Measurements from ENCODE around the gene PCIF1.

PCIF1 gene

DNA sequence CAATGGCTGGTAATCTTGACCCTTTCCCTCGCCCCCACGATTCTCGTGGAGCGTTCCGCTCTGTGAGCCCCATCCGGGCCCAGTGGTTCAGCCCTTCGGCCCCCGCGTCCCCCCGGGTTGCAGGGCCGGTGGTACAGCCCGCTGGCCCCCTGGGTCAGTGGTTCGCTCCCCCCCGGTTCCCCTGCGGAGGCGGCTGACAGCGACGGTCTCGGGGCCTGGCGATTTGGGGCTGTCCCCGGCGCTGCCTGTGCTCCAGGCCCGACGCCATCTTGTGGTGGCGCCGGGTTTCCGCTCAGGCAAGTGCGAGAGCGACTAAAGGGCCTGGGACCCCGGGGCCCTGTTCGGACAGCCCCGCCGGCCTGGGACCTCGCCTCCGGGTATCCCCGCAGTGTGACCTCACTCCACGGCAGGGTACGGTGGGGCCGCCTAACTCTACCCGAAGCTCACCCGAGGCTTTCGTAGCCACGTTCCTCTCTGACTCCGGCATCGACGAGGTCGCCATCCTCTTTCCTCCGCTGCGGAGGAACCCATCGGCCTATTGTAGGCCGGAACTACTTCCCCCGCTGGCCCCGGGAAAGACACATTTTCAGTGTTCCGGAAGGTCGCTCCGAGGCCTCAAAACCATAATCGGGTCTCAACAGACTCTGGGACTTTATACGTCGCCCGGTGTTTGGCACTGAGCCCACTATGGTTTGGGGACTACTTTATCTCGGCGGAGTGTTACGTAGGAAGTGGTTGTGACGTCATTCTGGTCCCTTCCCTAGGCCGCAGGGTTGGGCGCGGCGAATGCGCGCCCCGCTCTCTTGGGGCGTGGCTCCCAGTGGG, 37.4 kb downstream of the PCIF1 start, which contains the start of gene ZNF335 (continued):
- TF ChIP-seq, protein P1, sequence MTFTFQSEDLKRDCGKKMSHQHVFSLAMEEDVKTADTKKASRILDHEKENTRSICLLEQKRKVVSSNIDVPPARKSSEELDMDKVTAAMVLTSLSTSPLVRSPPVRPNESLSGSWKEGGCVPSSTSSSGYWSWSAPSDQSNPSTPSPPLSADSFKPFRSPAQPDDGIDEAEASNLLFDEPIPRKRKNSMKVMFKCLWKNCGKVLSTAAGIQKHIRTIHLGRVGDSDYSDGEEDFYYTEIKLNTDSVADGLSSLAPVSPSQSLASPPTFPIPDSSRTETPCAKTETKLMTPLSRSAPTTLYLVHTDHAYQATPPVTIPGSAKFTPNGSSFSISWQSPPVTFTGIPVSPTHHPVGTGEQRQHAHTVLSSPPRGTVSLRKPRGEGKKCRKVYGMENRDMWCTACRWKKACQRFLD (tag by site-specific recombination; IDR thresholded peaks at IDR 0.05): no peak
- TF ChIP-seq, protein P2, sequence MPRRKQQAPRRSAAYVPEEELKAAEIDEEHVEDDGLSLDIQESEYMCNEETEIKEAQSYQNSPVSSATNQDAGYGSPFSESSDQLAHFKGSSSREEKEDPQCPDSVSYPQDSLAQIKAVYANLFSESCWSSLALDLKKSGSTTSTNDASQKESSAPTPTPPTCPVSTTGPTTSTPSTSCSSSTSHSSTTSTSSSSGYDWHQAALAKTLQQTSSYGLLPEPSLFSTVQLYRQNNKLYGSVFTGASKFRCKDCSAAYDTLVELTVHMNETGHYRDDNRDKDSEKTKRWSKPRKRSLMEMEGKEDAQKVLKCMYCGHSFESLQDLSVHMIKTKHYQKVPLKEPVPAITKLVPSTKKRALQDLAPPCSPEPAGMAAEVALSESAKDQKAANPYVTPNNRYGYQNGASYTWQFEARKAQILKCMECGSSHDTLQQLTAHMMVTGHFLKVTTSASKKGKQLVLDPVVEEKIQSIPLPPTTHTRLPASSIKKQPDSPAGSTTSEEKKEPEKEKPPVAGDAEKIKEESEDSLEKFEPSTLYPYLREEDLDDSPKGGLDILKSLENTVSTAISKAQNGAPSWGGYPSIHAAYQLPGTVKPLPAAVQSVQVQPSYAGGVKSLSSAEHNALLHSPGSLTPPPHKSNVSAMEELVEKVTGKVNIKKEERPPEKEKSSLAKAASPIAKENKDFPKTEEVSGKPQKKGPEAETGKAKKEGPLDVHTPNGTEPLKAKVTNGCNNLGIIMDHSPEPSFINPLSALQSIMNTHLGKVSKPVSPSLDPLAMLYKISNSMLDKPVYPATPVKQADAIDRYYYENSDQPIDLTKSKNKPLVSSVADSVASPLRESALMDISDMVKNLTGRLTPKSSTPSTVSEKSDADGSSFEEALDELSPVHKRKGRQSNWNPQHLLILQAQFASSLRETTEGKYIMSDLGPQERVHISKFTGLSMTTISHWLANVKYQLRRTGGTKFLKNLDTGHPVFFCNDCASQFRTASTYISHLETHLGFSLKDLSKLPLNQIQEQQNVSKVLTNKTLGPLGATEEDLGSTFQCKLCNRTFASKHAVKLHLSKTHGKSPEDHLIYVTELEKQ (tag by site-specific recombination; IDR thresholded peaks at IDR 0.05; ENCODE audit: borderline replicate concordance): peak; percentile 79; the same call in 1 of the 2 replicates
- peak; percentile 75 for TF ChIP-seq ZBTB20 (tag by site-specific recombination; IDR thresholded peaks at IDR 0.05)
- TF ChIP-seq, protein P3, sequence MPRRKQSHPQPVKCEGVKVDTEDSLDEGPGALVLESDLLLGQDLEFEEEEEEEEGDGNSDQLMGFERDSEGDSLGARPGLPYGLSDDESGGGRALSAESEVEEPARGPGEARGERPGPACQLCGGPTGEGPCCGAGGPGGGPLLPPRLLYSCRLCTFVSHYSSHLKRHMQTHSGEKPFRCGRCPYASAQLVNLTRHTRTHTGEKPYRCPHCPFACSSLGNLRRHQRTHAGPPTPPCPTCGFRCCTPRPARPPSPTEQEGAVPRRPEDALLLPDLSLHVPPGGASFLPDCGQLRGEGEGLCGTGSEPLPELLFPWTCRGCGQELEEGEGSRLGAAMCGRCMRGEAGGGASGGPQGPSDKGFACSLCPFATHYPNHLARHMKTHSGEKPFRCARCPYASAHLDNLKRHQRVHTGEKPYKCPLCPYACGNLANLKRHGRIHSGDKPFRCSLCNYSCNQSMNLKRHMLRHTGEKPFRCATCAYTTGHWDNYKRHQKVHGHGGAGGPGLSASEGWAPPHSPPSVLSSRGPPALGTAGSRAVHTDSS (tag by site-specific recombination; IDR thresholded peaks at IDR 0.05): peak; percentile 67
- TF ChIP-seq ZNF175 (tag by site-specific recombination; IDR thresholded peaks at IDR 0.05): no peak
- TF ChIP-seq, protein P4, sequence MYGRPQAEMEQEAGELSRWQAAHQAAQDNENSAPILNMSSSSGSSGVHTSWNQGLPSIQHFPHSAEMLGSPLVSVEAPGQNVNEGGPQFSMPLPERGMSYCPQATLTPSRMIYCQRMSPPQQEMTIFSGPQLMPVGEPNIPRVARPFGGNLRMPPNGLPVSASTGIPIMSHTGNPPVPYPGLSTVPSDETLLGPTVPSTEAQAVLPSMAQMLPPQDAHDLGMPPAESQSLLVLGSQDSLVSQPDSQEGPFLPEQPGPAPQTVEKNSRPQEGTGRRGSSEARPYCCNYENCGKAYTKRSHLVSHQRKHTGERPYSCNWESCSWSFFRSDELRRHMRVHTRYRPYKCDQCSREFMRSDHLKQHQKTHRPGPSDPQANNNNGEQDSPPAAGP (tag by site-specific recombination; IDR thresholded peaks at IDR 0.05): peak; percentile 99
- TF ChIP-seq OSR2 (tag by site-specific recombination; IDR thresholded peaks at IDR 0.05): peak; percentile 46; the same call in 1 of the 2 replicates
- no peak for TF ChIP-seq ZNF16 (tag by site-specific recombination; IDR thresholded peaks at IDR 0.05; ENCODE audit: low read depth)
- TF ChIP-seq ZNF223 (tag by site-specific recombination; IDR thresholded peaks at IDR 0.05): no peak
- TF ChIP-seq ZNF558 (tag by site-specific recombination; IDR thresholded peaks at IDR 0.05): peak; percentile 83
- TF ChIP-seq, protein P5, sequence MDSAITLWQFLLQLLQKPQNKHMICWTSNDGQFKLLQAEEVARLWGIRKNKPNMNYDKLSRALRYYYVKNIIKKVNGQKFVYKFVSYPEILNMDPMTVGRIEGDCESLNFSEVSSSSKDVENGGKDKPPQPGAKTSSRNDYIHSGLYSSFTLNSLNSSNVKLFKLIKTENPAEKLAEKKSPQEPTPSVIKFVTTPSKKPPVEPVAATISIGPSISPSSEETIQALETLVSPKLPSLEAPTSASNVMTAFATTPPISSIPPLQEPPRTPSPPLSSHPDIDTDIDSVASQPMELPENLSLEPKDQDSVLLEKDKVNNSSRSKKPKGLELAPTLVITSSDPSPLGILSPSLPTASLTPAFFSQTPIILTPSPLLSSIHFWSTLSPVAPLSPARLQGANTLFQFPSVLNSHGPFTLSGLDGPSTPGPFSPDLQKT (IDR thresholded peaks at IDR 0.05; ENCODE audit: borderline replicate concordance, low read depth, low read length): peak; percentile 85; the same call in 1 of the 2 replicates
- TF ChIP-seq, protein P6, sequence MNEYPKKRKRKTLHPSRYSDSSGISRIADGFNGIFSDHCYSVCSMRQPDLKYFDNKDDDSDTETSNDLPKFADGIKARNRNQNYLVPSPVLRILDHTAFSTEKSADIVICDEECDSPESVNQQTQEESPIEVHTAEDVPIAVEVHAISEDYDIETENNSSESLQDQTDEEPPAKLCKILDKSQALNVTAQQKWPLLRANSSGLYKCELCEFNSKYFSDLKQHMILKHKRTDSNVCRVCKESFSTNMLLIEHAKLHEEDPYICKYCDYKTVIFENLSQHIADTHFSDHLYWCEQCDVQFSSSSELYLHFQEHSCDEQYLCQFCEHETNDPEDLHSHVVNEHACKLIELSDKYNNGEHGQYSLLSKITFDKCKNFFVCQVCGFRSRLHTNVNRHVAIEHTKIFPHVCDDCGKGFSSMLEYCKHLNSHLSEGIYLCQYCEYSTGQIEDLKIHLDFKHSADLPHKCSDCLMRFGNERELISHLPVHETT (tag by site-specific recombination; IDR thresholded peaks at IDR 0.05): peak; percentile 100
- 0 out of 2 replicates have a peak, but pooled peaks have one; percentile 10 for TF ChIP-seq ZNF19 (tag by site-specific recombination; IDR thresholded peaks at IDR 0.05; ENCODE audit: low read depth)
- TF ChIP-seq ZNF416 (tag by site-specific recombination; IDR thresholded peaks at IDR 0.05): peak; percentile 70
- TF ChIP-seq KLF1 (tag by site-specific recombination; IDR thresholded peaks at IDR 0.05): peak; percentile 99
- TF ChIP-seq ZNF473 (tag by site-specific recombination; IDR thresholded peaks at IDR 0.05): 0 out of 2 replicates have a peak, but pooled peaks have one; percentile 24
- TF ChIP-seq ZFP69B (tag by site-specific recombination; IDR thresholded peaks at IDR 0.05): peak; percentile 95
- no peak for TF ChIP-seq ZNF266 (tag by site-specific recombination; IDR thresholded peaks at IDR 0.05; ENCODE audit: low read depth)
- TF ChIP-seq, protein P7, sequence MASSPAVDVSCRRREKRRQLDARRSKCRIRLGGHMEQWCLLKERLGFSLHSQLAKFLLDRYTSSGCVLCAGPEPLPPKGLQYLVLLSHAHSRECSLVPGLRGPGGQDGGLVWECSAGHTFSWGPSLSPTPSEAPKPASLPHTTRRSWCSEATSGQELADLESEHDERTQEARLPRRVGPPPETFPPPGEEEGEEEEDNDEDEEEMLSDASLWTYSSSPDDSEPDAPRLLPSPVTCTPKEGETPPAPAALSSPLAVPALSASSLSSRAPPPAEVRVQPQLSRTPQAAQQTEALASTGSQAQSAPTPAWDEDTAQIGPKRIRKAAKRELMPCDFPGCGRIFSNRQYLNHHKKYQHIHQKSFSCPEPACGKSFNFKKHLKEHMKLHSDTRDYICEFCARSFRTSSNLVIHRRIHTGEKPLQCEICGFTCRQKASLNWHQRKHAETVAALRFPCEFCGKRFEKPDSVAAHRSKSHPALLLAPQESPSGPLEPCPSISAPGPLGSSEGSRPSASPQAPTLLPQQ (tag by site-specific recombination; IDR thresholded peaks at IDR 0.05): peak; percentile 96
- TF ChIP-seq ZNF660 (tag by site-specific recombination; IDR thresholded peaks at IDR 0.05): peak; percentile 94
- TF ChIP-seq ZNF549 (tag by site-specific recombination; IDR thresholded peaks at IDR 0.05): no peak
- no peak for TF ChIP-seq ZNF791 (tag by site-specific recombination; IDR thresholded peaks at IDR 0.05)
- TF ChIP-seq PRDM1 (tag by site-specific recombination; IDR thresholded peaks at IDR 0.05): no peak
- TF ChIP-seq ZNF658 (tag by site-specific recombination; IDR thresholded peaks at IDR 0.05): no peak
- TF ChIP-seq ZNF292 (tag by site-specific recombination; IDR thresholded peaks at IDR 0.05; ENCODE audit: borderline replicate concordance, low read depth): no peak
- TF ChIP-seq ZBTB1 (tag by site-specific recombination; IDR thresholded peaks at IDR 0.05): 0 out of 2 replicates have a peak, but pooled peaks have one; percentile 21

All from HEK293 (cell line).